G401.6 (cell line): ENCODE results near the gene COX4I1.

Experiments
- FAIRE-seq: peaks from 2 replicates; lab custom pipeline; 2012; peaks lifted over from hg19 to GRCh38; lab: Jason Lieb, UNC

Gene COX4I1

DNA sequence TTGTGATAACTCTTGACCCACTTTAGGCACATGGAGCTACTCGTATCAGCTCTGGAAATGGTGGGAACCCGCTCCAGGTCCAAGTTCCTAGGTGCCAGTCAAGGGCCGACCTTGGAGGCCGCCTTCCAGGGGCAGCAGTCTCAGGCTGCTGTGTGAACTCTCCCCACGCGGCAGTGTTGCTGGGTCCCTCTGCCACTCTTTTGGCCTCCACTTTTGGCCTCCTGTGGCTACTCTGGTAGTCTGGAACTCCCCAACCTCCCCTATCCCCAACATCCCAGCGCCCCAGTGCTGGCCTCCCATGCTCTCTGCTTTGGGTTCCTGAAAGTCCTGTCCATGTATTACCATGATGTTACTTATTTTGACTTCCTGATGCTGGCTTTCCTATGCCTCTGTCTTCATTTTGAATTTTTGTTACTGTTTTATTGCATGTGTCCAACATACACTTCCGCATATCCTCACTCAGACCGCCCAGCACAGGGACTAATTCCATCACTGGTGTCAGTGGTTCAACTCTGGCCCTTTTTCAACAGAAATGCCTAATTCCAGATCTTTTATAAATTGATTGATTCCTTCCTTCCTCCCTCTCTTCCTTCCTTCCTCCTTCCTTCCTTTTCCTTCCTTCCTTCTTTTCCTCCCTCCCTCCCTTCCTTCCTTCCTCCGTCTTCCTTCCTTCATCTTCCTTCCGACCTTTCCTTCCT, 44.1 kb downstream of the COX4I1 start:
- no peak for FAIRE-seq

DNA sequence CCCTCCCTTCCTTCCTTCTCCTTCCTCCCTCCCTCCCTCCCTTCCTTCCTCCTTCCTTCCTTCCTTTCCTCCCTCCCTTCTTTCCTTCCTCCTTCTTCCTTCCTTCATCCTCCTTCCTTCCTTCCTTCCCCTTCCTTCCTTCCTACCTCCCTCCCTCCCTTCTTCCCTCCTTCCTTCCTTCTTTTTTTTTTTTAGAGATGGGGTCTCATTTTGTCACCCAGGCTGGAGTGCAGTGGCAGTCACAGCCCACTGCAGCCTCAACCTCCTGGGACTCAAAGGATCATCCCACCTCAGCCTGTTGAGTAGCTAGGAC, 44.6 kb downstream of the COX4I1 start:
- FAIRE-seq, result no peak

DNA sequence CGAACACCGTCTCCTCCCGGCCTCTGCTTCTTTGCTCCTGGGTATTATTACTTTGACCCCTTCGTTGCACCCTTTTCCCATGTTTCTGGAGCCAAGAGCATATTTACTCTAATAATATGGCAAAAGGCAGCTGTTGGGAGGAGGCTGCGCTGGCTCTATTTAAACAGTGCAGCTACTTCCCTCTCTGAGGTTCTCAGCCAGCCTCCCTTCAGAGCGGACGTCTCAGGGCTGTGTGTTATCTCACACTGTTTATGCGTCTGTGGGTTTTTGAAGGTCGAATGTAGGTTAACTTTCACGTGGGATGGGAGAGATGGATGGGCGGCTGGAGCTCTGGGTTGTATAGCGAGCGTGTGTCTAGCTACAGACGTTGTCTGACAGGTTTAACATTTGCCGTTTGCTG, 45.3 kb downstream of the COX4I1 start:
- FAIRE-seq, result no peak

DNA sequence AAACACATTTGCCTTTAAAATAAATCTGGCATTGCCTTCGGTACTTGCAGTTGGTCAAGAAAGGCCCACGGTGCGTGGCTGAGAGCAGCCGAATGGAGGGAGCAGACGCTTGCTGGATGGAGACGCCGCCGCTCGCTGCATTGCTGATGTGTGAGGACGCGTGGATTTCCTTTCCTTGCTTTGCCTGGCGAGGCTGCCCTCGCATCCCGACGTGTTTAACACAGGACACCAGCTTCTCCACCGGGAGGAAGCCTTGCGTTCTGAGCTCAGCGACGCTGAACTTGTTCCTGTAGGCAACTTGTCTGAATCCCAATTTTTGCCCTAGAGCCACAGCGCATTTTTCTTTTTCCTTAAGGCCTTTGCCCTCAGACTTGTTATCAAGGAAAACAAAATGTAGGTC, 45.8 kb downstream of the COX4I1 start:
- FAIRE-seq, result no peak

DNA sequence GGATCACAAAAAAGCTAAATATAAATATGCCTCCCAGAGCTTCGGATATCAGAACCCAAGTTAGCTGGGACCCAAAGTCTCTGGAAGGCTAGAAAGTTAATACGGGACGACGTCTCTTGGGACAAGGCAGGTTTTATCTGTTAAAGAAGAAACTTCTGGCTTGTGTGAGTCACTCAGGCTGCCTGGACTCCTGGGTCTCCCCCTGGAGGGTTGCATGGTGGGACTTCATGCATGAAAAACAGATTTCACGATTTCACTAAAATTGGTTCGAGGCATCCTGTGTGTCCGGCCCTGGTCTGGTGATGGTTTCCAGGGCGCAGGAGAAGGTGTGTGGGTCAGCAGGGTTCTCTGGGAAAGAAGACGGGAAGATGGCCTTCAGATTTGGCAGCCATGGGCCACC, 47.0 kb downstream of the COX4I1 start:
- FAIRE-seq, result no peak

DNA sequence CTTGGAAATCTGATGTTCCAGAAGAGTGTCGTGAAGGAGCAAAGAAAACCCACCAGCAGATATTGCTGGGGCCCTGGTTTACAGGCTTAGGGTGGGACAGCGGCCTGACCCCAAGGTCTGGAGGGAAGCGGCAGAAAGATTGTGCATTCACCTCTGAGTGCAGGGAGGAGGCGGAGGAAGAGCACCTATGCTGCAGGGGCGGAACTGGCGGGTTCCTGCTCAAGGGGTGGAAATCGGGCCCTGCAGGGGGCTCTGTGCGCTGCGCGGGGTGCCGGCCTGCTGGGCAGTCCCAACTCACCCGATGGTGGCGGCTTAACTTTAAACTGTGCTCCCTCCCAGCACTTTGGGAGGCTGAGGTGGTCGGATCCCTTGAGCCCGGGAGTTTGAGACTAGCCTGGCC, 47.5 kb downstream of the COX4I1 start:
- FAIRE-seq, result no peak

DNA sequence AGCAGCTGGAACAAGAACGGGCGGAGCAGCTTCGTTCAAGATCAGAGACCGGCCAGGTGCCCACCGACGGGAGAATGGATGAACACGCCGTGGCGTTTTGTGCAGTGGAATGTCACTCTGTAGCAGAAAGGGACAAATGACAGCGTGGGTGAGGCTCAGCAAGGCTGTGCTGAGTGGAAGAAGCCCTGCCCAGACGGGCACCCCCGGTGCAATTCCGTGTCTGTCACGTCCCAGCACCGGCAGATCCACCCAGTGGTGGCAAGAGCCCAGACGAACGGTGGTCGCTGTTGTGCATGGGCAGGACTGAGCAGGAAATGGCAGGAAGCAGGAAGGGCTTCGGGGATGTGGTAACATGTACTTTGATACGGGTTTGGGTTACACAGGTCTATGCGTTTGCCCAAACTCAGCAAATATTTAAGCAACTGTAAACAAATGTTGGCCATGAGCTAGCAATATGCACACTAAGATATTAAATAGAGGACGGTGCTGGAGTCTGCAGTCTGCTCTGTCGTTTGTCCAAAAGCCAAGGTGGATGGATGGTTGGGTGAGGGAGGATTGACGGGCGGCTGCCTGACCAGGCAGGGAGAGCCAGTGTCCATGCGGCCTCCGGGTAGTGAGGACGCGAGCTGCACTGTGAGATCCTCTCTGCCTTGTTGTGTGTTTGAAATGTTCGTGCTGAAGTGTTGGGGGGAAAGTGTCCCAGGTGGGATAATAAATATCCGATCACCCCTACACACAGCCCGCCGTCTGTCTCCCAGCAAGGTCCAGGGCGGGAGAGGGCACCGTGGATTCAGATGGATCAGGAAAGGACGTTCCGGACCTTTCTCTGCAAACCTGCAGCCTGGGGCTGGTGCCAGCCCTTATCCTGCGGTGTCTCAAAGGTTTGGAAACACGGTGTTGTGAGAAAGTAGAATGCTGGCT, 48.4 kb downstream of the COX4I1 start:
- no peak for FAIRE-seq

DNA sequence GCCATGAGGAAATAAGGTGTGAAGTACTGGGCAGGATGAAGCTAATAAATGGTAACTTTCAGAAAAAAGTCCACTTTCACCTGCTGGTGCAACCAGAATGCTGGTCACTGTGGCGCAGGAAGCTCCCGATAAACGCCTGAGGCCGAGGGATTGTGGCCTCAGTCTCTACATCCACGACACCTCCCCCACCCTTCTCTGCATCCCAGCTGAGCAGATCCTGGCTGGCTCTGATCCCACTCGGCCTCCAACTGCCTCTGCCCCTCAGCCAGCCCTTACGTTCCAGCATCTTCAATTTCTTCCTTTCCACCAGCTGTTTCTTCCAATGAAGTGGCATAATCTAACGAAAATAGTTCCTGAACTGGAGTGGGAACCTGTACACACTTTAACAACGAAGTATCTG, 49.5 kb downstream of the COX4I1 start:
- FAIRE-seq, result no peak

DNA sequence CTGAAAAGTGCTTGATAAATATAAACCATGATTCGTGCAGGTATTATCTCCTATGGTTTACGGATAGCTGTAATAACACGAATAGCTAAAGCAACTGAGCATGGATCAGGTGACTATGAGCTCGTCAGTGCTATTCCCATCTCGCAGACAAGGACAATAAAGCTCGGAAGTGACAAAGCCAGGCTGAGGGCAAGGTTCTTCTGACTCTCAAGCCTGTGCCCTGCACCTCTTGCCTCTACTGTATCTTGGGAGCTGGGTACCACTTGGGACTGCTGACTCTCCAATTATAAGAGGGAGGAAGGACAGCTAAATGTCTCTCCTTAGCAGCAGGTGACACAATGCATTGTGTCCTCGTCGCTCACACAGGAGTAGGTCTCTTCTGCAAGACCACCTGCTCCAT, 49.9 kb downstream of the COX4I1 start:
- FAIRE-seq, result no peak

DNA sequence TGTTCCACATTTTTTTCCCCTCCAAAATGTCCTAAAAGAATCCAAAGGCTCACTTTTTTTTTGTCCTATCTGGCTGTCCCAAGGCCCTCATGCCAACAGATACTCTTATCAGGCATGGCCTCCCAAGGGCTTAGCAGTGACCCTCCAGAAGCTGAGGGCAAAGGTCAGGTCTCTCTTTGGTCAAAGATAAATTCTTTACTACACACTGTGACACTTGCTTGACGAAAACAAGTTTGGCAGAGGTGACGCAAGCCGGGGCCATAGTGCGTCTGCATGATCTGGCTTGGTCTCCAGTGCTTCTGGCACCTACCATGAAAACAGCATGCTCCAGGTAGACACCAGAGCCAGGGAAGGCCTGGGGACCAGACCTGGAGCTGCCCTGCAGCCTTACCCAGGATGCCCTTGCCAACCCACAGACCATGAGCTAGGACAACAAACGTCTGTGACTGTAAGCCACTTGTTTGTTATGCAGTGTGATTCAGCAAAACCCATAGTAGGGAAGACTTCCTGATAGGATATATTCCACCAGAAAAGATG, 50.9 kb downstream of the COX4I1 start:
- no peak for FAIRE-seq

DNA sequence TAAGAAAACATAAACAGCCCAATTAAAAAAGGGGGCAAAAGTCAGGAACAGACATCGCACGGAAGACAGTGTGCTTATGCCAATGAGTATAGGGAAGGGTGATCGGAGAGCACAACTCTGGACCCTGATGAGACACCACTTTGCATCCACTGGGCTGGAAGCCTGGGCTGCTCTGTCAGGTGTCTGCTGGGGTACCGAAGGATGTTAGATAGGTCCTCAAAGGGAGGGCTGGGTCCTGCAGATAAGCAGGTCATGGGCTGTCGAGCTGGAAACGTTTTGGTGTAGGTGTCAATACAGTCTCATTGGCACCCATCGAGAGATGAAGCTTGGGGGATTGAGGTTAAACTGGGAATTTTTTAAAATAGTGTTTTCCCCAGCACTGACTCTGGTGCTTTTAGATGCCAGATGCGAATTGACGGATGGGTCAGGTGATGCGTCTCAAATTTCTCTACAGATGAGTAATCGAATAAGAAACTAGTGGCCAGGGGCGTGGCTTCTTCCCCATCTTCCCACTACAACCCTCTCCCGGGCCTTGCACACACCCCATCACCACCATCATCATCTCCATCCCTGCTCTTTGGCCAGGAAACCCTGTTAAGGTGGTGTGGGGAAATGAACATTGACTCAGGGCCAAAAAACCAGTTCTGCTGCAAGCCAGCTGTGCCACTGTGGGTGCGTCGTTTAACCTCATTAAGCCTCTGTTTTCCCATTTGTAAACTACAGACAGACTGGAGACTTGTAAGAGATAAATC, 51.7 kb downstream of the COX4I1 start:
- FAIRE-seq, result no peak

DNA sequence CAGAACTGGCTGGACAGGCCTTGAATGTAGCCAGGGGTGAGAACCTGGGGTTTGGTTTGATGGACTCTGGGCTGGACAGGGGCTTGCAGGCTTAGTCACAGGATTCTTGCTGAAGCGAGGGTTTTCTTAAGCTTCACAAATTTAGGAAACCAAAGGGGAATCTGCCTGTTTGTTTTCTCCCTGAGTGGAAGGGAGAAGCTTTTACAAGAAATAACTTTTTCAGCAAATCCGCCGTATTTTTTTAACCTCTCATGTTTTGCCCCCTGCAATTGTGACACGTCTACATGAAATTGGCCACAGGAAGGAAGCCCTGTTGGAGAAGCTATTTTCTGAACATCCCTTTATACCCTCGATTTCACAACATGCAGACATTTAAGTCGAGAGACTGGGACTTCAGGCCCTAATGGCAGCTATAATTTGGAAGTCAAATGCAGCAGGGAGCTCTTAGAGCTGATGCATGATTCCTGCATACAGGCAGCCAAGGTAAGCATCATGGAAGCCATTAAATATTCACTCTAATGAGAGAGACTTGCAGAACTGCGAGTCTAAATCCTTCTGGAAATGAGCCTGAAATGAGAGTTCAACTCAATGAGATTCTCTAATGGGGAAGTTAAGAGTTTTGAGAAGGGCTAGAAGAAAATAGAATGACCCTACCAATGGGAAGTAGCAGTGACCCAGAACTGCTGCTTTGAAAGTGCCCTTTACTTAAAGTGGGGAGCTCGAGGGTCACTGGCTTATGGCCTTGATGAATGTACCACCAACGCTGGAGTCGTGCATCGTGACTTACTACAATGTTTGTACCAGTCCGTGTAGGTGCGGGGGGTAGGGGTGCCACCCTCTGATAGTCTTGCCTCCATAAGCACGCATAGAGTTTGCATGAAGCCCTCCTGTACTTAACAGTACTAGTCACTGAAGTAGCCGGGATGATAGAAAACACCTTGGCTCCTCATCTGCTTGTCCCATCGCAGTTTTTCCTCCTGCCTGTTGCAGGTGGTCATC, 54.4 kb downstream of the COX4I1 start:
- FAIRE-seq, result no peak

DNA sequence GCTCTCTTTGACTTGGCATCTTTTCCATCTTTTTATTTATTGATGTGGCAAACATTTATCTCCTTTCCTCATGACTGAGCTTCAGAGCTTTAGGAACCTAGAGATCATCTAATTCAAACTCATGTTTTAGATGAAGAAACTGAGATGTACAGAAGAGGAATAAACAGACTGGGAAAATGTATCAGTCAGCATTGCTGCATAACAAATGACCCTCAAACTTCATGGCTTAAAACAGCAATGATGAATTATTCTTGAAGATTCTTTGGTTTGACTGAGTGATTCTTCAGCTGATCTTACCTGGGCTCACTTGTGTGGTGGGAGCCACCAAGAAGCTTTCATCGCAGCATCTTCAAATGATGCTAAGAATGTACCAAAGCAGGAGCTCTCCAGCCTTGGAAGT, 55.4 kb downstream of the COX4I1 start:
- no peak for FAIRE-seq

DNA sequence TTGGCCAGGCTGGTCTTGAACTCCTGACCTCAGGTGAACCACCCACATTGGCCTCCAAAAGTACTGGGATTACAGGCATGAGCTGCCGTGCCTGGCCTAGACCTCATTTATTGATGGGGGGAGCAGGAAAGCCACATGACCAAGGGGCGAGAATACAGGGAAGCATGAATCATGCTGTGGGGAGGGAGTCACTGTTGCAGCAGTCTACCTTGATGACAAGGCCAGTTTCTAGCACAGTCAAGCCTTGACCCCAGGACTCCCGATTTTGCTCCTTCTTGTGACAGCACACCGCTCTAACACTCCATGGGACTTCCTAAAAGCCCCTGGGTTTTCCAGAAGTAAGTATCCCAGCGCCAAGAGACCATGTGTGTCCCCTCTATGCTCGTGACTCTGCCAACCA, 56.6 kb downstream of the COX4I1 start:
- no peak for FAIRE-seq

DNA sequence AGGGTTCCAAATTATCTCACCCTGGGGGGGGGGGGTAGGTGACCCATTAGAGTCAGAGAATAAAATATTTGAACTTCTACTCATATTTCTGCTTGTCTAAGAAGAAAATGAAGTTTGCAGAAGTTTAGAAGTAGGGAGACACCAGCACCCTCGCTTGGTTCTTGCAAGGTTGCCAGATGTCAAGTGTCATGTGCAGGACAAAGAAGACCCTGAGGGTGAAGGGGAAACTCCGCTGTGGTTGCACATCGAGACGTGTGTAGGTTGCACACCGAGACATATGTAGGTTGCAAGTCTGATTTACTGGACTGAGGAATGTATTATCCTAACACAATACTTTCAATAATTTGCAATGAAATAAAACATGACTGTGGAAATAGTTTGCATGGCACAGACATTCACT, 57.1 kb downstream of the COX4I1 start:
- no peak for FAIRE-seq
